PFSK-1 (cell line): ENCODE results near the gene ALOX12B.

ENCODE experiments used
- POLR2AphosphoS5 ChIP-seq: IDR thresholded peaks from 2 replicates; pipeline ENCODE4 v1.6.1; 2012; ENCODE audit warnings: low read depth, mild to moderate bottlenecking, control low read depth, low read length, moderate library complexity
- SIN3A ChIP-seq: IDR thresholded peaks from 2 replicates; pipeline ENCODE4 v1.6.1; 2012; ENCODE audit warnings: mild to moderate bottlenecking, low read length, moderate library complexity, borderline replicate concordance; ENCODE audit not compliant: insufficient read depth
- TAF1 ChIP-seq: IDR thresholded peaks from 2 replicates; pipeline ENCODE4 v1.6.1; 2012; ENCODE audit warnings: low read length, control low read depth, borderline replicate concordance; ENCODE audit not compliant: insufficient read depth
- TF ChIP-seq, protein P1 (sequence below), 2 experiments: IDR thresholded peaks; 2 replicates each; pipeline versions ENCODE4 v1.6.1 to v1.8.0; 2011 to 2012; ENCODE audit warnings: low read depth in 2 of 2, low read length in 2 of 2, control low read depth in 1 of 2, inconsistent platforms in 1 of 2, mild to moderate bottlenecking in 1 of 2, moderate library complexity in 1 of 2; ENCODE audit not compliant: insufficient read depth in 1 of 2

DNA sequence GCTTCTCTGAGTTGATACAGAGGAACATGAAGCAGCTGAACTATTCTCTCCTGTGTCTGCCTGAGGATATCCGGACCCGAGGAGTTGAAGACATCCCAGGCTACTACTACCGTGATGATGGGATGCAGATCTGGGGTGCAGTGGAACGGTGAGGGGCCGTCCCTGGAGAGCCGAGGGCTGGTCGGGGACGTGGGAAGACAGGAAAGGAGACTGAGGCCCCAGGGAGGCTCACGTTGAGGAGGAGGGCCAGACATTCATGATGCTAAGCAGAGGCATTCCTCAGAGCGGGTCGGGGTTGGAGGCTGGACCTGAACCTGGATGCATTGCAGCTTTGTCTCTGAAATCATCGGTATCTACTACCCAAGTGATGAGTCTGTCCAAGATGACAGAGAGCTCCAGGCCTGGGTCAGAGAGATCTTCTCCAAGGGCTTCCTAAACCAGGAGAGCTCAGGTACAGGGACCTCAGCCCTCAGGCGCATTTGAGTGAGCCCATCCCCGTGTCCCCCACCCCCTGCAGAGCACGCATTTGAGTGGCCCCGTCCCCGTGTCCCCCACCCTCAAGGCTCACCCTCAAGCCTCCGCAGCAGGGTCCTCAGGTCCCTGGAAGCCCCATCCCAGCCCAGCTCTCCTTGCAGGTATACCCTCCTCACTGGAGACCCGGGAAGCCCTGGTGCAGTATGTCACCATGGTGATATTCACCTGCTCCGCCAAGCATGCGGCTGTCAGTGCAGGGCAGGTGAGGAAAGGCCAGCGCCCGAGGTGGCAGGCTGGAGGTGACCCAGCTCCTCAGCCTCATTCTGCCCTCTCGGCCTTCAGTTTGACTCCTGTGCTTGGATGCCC, 40.4 kb downstream of the ALOX12B start:
- TF ChIP-seq POLR2AphosphoS5 (no peak), SIN3A (no peak), TAF1 (no peak)
- TF ChIP-seq, protein P1, sequence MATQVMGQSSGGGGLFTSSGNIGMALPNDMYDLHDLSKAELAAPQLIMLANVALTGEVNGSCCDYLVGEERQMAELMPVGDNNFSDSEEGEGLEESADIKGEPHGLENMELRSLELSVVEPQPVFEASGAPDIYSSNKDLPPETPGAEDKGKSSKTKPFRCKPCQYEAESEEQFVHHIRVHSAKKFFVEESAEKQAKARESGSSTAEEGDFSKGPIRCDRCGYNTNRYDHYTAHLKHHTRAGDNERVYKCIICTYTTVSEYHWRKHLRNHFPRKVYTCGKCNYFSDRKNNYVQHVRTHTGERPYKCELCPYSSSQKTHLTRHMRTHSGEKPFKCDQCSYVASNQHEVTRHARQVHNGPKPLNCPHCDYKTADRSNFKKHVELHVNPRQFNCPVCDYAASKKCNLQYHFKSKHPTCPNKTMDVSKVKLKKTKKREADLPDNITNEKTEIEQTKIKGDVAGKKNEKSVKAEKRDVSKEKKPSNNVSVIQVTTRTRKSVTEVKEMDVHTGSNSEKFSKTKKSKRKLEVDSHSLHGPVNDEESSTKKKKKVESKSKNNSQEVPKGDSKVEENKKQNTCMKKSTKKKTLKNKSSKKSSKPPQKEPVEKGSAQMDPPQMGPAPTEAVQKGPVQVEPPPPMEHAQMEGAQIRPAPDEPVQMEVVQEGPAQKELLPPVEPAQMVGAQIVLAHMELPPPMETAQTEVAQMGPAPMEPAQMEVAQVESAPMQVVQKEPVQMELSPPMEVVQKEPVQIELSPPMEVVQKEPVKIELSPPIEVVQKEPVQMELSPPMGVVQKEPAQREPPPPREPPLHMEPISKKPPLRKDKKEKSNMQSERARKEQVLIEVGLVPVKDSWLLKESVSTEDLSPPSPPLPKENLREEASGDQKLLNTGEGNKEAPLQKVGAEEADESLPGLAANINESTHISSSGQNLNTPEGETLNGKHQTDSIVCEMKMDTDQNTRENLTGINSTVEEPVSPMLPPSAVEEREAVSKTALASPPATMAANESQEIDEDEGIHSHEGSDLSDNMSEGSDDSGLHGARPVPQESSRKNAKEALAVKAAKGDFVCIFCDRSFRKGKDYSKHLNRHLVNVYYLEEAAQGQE (IDR thresholded peaks at IDR 0.05; ENCODE audit: insufficient read depth in 1 of 2, low read depth in 2 of 2, low read length in 2 of 2), result no peak
